ENCODE data around the gene TUSC2.

TUSC2 gene

DNA sequence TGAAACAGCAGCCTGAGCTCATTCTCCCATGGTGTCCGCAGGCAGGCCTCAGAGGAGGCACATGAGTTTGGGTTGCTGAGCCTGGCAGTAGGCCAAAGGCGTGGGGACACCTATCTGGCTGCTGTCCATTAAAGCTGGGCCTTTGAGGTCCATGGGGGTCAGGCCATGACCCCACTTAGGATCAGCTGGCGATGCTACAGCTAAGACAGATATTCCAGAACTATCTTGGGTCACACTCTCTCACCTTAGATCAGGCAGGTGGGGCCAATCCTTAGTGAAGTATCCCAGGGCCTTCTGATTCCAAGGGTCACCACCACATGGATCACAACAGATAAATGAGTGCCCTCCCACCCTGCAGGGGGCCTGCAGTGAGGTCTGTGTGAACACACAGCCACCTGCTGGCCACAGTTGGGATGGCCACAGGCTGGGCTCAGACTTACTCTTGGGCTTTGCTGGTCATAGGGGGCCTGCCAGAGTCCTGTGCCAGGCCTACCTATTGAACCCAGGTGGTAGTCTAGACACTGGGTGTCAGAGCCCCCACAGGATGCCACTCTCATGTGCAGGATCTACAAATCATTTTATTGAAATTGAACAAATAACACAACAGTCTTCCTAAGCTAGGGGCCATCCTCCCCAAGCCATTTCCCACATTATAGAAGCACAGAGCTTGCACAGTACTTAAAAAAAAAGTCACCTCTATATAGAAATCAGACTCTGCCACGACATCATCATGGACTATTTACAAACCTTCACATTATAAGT is 3.5 kb downstream of the TUSC2 start:
- TF ChIP-seq SIN3A (IDR thresholded peaks at IDR 0.05; ENCODE audit: borderline replicate concordance, insufficient read depth, low read length) (no peak), POLR2AphosphoS5 (IDR thresholded peaks at IDR 0.05; ENCODE audit: low read depth, low read length) (no peak), TAF1 (IDR thresholded peaks at IDR 0.05; ENCODE audit: borderline replicate concordance, insufficient read depth, low read length) (no peak), FOXP2 (optimal IDR thresholded peaks at IDR 0.05; ENCODE audit: borderline replicate concordance, extremely low read depth, extremely low read length, insufficient read depth) (no peak)
- TF ChIP-seq, protein P1, sequence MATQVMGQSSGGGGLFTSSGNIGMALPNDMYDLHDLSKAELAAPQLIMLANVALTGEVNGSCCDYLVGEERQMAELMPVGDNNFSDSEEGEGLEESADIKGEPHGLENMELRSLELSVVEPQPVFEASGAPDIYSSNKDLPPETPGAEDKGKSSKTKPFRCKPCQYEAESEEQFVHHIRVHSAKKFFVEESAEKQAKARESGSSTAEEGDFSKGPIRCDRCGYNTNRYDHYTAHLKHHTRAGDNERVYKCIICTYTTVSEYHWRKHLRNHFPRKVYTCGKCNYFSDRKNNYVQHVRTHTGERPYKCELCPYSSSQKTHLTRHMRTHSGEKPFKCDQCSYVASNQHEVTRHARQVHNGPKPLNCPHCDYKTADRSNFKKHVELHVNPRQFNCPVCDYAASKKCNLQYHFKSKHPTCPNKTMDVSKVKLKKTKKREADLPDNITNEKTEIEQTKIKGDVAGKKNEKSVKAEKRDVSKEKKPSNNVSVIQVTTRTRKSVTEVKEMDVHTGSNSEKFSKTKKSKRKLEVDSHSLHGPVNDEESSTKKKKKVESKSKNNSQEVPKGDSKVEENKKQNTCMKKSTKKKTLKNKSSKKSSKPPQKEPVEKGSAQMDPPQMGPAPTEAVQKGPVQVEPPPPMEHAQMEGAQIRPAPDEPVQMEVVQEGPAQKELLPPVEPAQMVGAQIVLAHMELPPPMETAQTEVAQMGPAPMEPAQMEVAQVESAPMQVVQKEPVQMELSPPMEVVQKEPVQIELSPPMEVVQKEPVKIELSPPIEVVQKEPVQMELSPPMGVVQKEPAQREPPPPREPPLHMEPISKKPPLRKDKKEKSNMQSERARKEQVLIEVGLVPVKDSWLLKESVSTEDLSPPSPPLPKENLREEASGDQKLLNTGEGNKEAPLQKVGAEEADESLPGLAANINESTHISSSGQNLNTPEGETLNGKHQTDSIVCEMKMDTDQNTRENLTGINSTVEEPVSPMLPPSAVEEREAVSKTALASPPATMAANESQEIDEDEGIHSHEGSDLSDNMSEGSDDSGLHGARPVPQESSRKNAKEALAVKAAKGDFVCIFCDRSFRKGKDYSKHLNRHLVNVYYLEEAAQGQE (IDR thresholded peaks at IDR 0.05; ENCODE audit: insufficient read depth in 1 of 2, low read depth in 2 of 2, low read length in 2 of 2), result no peak

DNA sequence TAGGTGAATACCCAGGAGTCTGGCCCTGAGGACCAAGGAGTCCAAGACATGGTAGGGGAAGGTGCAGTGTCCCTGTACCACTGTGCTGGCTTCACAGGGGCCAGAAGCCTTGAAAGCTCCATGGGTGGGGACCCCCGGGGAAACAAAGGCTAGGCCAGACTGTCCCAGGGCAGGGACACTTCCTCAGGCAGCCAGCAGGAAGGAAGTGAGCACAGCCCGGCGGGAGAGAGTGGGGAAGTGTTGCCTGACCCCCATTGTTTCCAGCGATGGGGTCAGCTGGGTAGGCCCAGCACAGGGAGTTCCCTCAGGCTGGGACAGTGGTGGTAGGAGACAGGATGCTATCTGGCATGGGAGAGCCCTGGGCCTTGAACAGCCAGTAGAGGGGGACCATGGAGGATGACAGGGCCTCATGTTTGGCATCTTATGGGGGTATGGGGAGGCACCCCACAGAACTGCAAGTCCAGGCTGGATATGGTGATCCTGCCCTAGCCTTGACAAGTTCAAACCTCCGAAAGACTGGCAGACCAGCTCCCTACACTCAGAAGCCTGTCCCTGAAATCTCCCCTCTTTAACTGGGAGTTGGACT is 4.3 kb downstream of the TUSC2 start:
- TF ChIP-seq, protein P1 (IDR thresholded peaks at IDR 0.05; ENCODE audit: insufficient read depth in 1 of 2, low read depth in 2 of 2, low read length in 2 of 2), result no peak
- TF ChIP-seq POLR2AphosphoS5 (IDR thresholded peaks at IDR 0.05; ENCODE audit: low read depth, low read length) (no peak), SIN3A (IDR thresholded peaks at IDR 0.05; ENCODE audit: borderline replicate concordance, insufficient read depth, low read length) (no peak)

DNA sequence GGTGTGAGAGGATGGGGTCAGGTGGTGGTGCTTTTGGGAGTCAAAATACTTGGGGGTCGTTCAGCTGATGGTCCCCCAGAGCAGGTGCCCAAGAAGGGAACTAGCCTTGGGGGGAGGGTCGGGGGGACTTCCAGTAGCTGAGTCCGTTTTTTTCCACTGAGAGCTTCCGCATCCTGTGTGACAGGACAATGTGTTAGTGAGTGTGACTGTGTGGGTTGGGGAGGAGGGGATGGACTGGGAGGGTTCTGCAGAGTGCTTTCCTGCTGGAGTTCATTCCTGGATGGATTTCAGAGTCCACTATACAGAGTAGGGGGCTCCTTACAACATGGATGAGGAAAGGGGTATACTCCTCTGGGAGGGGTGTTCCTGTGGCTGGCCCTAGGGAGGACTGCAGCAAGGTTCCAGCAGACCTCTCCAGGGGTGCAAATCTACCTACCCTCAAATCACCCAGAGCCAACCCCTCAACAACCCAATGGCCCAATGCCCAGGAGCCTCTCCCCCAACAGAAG is 4.9 kb downstream of the TUSC2 start:
- no peak for TF ChIP-seq FOXP2 (optimal IDR thresholded peaks at IDR 0.05; ENCODE audit: borderline replicate concordance, extremely low read depth, extremely low read length, insufficient read depth)
- TF ChIP-seq POLR2AphosphoS5 (IDR thresholded peaks at IDR 0.05; ENCODE audit: low read depth, low read length), result no peak
- TF ChIP-seq, protein P1 (IDR thresholded peaks at IDR 0.05; ENCODE audit: insufficient read depth in 1 of 2, low read depth in 2 of 2, low read length in 2 of 2), result no peak
- TF ChIP-seq SIN3A (IDR thresholded peaks at IDR 0.05; ENCODE audit: borderline replicate concordance, insufficient read depth, low read length), result no peak
- no peak for TF ChIP-seq TAF1 (IDR thresholded peaks at IDR 0.05; ENCODE audit: borderline replicate concordance, insufficient read depth, low read length)

DNA sequence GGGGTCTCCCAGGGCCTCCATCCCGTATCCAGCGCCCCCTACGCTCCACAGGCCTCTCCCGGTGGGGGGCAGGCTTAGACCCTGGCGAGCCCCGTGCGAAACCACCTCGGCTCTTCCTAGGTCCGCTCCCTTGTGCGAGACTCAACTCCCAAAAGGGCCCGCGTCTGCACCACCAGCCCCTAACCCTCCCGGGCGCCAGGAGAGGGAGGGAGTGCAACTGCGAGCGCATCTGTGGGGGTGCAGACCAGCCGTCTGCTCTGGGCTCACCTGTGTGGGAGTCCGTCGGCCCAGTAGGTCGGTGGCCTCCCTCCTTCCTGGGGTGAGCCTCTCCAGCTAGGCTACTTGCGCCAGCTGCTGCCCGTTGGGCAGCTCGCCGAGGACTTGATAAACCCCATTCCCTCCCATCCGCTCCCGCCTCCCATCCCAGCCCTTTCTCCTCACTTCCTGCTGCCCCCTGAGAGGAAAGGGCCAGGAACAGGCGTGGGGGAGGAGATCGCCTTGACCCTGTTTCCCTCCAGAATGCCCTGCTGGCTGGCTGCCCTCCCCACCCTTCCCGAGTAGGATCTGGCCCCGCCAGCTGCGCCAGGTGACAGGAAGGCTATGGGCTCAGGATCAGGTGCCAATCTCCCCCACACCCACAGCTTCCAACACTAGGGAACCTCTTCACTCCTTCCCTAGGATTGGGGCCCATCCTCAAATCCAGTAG is 5.5 kb downstream of the TUSC2 start, which contains the start of gene HYAL2:
Gene HYAL2, minus strand, starts transcription at position 360 of the 706 bp plus-strand sequence. CDS start 2,256 bp downstream, outside the sequence.
- TF ChIP-seq, protein P1 (IDR thresholded peaks at IDR 0.05; ENCODE audit: insufficient read depth in 1 of 2, low read depth in 2 of 2, low read length in 2 of 2), result no peak
- TF ChIP-seq TAF1 (IDR thresholded peaks at IDR 0.05; ENCODE audit: borderline replicate concordance, insufficient read depth, low read length), result 0 out of 2 replicates have a peak, but pooled peaks have one; percentile 32
